ENCODE data around the gene BEST1.

Gene BEST1

DNA sequence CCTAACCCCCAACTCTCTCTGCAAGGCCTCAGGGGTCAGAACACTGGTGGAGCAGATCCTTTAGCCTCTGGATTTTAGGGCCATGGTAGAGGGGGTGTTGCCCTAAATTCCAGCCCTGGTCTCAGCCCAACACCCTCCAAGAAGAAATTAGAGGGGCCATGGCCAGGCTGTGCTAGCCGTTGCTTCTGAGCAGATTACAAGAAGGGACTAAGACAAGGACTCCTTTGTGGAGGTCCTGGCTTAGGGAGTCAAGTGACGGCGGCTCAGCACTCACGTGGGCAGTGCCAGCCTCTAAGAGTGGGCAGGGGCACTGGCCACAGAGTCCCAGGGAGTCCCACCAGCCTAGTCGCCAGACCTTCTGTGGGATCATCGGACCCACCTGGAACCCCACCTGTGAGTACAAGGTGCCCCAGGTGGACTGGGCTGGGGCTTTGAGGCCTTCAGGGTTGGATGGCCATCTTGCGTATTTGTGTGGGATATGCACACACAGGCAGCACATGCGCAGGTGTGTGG lies at the start of gene BEST1:
Gene BEST1 (plus strand): TSS at position 317 of the 513 bp plus-strand sequence. CDS start 1,456 bp downstream, outside the sequence.
- peaks cover 29 to 39% of the 10 kb centered on the region in 2 experiments for H3K4me1 ChIP-seq (ENCODE audit: control insufficient read depth in 1 of 2, insufficient read depth in 1 of 2, low read depth in 1 of 2, low read length in 1 of 2)
- H3K4me3 ChIP-seq (ENCODE audit: low read depth in 1 of 2, low read length in 1 of 2), result no peak within 1 kb of the TSS
- H3K9me3 ChIP-seq, result no peaks in the 10 kb centered on the region
- H3K36me3 ChIP-seq, result no peaks in the 10 kb centered on the region
- peak within 1 kb of the TSS; percentile 56 for H3K27ac ChIP-seq
- TF ChIP-seq, protein P1, sequence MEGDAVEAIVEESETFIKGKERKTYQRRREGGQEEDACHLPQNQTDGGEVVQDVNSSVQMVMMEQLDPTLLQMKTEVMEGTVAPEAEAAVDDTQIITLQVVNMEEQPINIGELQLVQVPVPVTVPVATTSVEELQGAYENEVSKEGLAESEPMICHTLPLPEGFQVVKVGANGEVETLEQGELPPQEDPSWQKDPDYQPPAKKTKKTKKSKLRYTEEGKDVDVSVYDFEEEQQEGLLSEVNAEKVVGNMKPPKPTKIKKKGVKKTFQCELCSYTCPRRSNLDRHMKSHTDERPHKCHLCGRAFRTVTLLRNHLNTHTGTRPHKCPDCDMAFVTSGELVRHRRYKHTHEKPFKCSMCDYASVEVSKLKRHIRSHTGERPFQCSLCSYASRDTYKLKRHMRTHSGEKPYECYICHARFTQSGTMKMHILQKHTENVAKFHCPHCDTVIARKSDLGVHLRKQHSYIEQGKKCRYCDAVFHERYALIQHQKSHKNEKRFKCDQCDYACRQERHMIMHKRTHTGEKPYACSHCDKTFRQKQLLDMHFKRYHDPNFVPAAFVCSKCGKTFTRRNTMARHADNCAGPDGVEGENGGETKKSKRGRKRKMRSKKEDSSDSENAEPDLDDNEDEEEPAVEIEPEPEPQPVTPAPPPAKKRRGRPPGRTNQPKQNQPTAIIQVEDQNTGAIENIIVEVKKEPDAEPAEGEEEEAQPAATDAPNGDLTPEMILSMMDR (IDR thresholded peaks at IDR 0.05), result no peak
- no peaks in the 10 kb centered on the region for H3K27me3 ChIP-seq

DNA sequence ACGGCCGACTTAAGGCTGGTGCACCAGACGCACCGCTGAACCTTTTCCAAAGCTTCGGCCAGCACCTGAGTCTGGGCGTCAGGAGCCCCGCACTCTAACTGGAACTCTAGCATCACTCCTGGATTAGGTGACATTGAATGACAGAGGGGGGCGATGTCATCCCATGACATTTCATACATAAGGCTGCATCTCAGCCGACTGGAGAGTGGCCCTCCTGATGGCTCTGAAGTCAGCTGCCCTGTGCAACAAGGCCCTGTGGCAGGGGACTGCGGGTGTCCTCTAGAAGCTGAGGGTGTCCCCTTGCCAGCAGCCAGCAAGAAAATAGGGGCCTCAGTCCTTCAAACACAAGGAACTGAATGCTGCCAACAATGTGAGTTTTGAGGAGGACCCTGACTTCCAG lies 48.8 kb upstream of the BEST1 start:
- peaks cover 25% of the 10 kb centered on the region for H3K27me3 ChIP-seq
- TF ChIP-seq, protein P1 (IDR thresholded peaks at IDR 0.05), result no peak
- peaks cover 8 to 16% of the 10 kb centered on the region in 2 experiments for H3K4me1 ChIP-seq (ENCODE audit: control insufficient read depth in 1 of 2, insufficient read depth in 1 of 2, low read depth in 1 of 2, low read length in 1 of 2)
- H3K27ac ChIP-seq, result no peak overlapping the region
- no peaks in the 10 kb centered on the region for H3K9me3 ChIP-seq
- no peak overlapping the region for H3K4me3 ChIP-seq (ENCODE audit: low read depth in 1 of 2, low read length in 1 of 2)
- H3K36me3 ChIP-seq, result no peaks in the 10 kb centered on the region

GRCh38 chr11:61902313-61902712 lies 47.8 kb upstream of the BEST1 start:
- Histone ChIP-seq H3K4me1 (ENCODE audit: control insufficient read depth in 1 of 2, insufficient read depth in 1 of 2, low read depth in 1 of 2, low read length in 1 of 2) (peaks cover 8 to 15% of the 10 kb centered on the region in 2 experiments), H3K27ac (no peak overlapping the region), H3K36me3 (no peaks in the 10 kb centered on the region), H3K9me3 (no peaks in the 10 kb centered on the region), H3K4me3 (ENCODE audit: low read depth in 1 of 2, low read length in 1 of 2) (no peak overlapping the region), H3K27me3 (peaks cover 25% of the 10 kb centered on the region)
- TF ChIP-seq, protein P1 (IDR thresholded peaks at IDR 0.05), result no peak

DNA sequence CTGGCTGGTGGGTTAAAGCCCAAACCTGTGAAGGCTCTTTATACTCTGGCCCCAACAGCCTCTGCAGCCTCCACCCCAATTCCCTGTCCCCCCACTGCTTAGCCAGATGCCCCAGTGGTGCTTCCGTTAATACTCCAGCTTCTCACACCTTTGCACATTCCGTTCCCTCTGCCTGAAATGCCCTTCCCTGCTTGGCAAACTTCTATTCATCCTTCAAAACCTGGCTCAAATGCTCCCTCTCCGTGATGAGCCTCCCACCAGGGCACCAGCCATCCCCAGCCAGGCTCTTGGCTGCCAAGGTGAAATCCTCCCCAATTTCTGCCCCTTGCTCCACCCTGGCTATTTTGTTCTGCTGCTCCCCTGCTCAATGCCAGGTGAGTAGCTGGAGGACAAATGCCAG lies 46.3 kb upstream of the BEST1 start:
- TF ChIP-seq, protein P1 (IDR thresholded peaks at IDR 0.05), result no peak
- peaks cover 7% of the 10 kb centered on the region in 2 experiments for H3K4me1 ChIP-seq (ENCODE audit: control insufficient read depth in 1 of 2, insufficient read depth in 1 of 2, low read depth in 1 of 2, low read length in 1 of 2)
- no peaks in the 10 kb centered on the region for H3K36me3 ChIP-seq
- no peak overlapping the region for H3K27ac ChIP-seq
- H3K9me3 ChIP-seq, result no peaks in the 10 kb centered on the region
- H3K4me3 ChIP-seq (ENCODE audit: low read depth in 1 of 2, low read length in 1 of 2), result no peak overlapping the region
- peaks cover 25% of the 10 kb centered on the region for H3K27me3 ChIP-seq

DNA sequence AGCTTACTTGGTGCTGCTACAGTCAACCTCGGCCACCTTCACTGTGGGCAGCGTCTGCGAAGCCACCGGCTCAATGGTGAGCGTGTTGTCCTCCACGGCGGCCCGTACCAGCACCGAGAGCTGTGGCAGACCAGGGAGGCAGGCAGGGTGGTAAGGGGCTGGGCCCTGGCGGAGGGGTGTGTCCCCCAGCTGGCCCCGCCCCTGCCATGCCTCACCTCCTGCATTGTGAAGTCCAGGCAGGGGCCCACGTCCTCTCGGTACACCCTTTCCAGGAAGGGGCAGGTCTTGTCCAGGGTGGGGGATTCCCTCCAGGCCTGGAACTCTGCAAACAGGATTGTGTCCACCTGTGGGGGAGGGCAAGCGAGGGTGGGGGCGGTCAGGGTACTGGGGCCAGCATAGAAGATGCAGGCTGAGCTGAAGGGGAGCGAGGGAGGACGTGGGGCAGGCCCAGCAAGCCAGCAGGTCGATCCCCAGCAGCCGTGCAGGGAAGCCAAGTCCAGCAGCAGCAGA lies 45.6 kb upstream of the BEST1 start:
- H3K9me3 ChIP-seq, result no peaks in the 10 kb centered on the region
- TF ChIP-seq, protein P1 (IDR thresholded peaks at IDR 0.05), result no peak
- peaks cover 25% of the 10 kb centered on the region for H3K27me3 ChIP-seq
- H3K4me1 ChIP-seq (ENCODE audit: control insufficient read depth in 1 of 2, insufficient read depth in 1 of 2, low read depth in 1 of 2, low read length in 1 of 2), result no peaks in the 10 kb centered on the region
- no peaks in the 10 kb centered on the region for H3K36me3 ChIP-seq
- no peak overlapping the region for H3K27ac ChIP-seq
- H3K4me3 ChIP-seq (ENCODE audit: low read depth in 1 of 2, low read length in 1 of 2), result no peak overlapping the region
